HL-60 (cell line): Measurements from ENCODE around the gene STRN3.

Experiments used
- DNase-seq, 2 experiments: peaks; one replicate each; pipeline ENCODE4 v3.0.0-alpha.2; 2010 to 2020; ENCODE audit warnings: low read depth in 1 of 2, low spot score in 1 of 2
- H3K27ac ChIP-seq: fragments of 250-450 bp; sonication (Bioruptor Pico); replicated peaks from 2 replicates; pipeline ENCODE4 v1.5.1; 2020; ENCODE audit warnings: mild to moderate bottlenecking, moderate library complexity
- H3K27me3 ChIP-seq: fragments of 250-450 bp; sonication (Bioruptor Pico); 2 replicates; pipeline ENCODE4 v1.5.1; 2021; ENCODE audit warnings: mild to moderate bottlenecking, moderate library complexity; ENCODE audit not compliant: insufficient read depth, poor library complexity, severe bottlenecking
- H3K4me3 ChIP-seq: replicated peaks from 2 replicates; pipeline ENCODE4 v1.5.1; 2011; ENCODE audit warnings: mild to moderate bottlenecking, control low read depth, low read length; ENCODE audit not compliant: insufficient read depth
- GABPA ChIP-seq: IDR thresholded peaks from 2 replicates; pipeline ENCODE4 v1.6.1; 2012; ENCODE audit warnings: low read depth
- POLR2AphosphoS5 ChIP-seq: IDR thresholded peaks from 2 replicates; pipeline ENCODE4 v1.6.1; 2012; ENCODE audit warnings: low read depth
- SPI1 ChIP-seq: IDR thresholded peaks from 2 replicates; pipeline ENCODE4 v1.6.1; 2012; ENCODE audit warnings: low read depth, mild to moderate bottlenecking, borderline replicate concordance
- TF ChIP-seq, protein P1 (sequence below): IDR thresholded peaks from 2 replicates; pipeline ENCODE4 v1.6.1; 2012; ENCODE audit warnings: low read depth; ENCODE audit not compliant: insufficient replicate concordance
- TF ChIP-seq, protein P2 (sequence below): IDR thresholded peaks from one replicate; pipeline ENCODE4 v1.5.1; 2011; ENCODE audit warnings: low read length, control low read depth, inconsistent platforms; ENCODE audit not compliant: insufficient read depth

The STRN3 gene

DNA sequence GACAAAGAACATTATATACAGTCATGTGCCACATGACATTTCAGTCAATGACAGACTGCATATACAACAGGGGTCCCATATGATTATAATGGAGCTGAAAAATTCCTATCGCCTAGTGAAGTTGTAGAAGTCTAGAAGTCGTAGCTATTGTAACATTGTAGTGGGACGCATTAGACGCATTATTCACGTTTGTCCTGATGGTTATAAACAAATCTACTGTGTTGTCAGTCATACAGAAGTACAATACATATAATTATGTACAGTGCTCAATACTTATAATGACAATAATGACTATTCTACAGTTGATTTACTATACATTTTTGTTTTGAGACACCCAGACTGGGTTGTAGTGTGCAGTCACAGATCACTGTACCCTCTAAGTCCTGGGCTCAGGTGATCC lies 64.8 kb downstream of the STRN3 start:
- H3K27me3 ChIP-seq = no peaks in the 10 kb centered on the region
- H3K4me3 ChIP-seq = no peak overlapping the region
- no peak overlapping the region for H3K27ac ChIP-seq
- DNase-seq = no peak
- TF ChIP-seq GABPA = no peak
- TF ChIP-seq SPI1 = no peak
- TF ChIP-seq POLR2AphosphoS5 = no peak
- TF ChIP-seq, protein P1, sequence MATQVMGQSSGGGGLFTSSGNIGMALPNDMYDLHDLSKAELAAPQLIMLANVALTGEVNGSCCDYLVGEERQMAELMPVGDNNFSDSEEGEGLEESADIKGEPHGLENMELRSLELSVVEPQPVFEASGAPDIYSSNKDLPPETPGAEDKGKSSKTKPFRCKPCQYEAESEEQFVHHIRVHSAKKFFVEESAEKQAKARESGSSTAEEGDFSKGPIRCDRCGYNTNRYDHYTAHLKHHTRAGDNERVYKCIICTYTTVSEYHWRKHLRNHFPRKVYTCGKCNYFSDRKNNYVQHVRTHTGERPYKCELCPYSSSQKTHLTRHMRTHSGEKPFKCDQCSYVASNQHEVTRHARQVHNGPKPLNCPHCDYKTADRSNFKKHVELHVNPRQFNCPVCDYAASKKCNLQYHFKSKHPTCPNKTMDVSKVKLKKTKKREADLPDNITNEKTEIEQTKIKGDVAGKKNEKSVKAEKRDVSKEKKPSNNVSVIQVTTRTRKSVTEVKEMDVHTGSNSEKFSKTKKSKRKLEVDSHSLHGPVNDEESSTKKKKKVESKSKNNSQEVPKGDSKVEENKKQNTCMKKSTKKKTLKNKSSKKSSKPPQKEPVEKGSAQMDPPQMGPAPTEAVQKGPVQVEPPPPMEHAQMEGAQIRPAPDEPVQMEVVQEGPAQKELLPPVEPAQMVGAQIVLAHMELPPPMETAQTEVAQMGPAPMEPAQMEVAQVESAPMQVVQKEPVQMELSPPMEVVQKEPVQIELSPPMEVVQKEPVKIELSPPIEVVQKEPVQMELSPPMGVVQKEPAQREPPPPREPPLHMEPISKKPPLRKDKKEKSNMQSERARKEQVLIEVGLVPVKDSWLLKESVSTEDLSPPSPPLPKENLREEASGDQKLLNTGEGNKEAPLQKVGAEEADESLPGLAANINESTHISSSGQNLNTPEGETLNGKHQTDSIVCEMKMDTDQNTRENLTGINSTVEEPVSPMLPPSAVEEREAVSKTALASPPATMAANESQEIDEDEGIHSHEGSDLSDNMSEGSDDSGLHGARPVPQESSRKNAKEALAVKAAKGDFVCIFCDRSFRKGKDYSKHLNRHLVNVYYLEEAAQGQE = no peak
- TF ChIP-seq, protein P2, sequence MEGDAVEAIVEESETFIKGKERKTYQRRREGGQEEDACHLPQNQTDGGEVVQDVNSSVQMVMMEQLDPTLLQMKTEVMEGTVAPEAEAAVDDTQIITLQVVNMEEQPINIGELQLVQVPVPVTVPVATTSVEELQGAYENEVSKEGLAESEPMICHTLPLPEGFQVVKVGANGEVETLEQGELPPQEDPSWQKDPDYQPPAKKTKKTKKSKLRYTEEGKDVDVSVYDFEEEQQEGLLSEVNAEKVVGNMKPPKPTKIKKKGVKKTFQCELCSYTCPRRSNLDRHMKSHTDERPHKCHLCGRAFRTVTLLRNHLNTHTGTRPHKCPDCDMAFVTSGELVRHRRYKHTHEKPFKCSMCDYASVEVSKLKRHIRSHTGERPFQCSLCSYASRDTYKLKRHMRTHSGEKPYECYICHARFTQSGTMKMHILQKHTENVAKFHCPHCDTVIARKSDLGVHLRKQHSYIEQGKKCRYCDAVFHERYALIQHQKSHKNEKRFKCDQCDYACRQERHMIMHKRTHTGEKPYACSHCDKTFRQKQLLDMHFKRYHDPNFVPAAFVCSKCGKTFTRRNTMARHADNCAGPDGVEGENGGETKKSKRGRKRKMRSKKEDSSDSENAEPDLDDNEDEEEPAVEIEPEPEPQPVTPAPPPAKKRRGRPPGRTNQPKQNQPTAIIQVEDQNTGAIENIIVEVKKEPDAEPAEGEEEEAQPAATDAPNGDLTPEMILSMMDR = no peak

DNA sequence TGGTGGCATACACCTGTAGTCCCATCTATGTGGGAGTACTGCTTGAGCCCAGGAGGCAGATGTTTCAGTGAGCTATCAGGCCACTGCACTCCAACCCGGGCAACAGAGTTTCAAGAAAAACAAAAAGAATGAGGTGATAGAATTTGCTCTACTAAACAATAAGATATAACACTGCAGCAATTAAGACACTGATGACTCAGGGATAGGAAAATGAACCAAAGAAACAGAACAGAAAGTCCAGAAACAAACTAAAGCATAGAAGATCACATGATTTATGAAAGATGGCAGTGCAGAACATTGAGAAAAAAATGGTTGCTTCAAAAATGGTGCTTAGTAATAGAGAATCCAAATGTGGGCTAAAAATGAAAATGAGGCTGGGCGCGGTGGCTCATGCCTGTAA lies 66.0 kb downstream of the STRN3 start:
- no peak for DNase-seq
- Histone ChIP-seq H3K27ac (no peak overlapping the region), H3K4me3 (no peak overlapping the region), H3K27me3 (no peaks in the 10 kb centered on the region)
- TF ChIP-seq, protein P2 = no peak
- TF ChIP-seq GABPA = no peak

DNA sequence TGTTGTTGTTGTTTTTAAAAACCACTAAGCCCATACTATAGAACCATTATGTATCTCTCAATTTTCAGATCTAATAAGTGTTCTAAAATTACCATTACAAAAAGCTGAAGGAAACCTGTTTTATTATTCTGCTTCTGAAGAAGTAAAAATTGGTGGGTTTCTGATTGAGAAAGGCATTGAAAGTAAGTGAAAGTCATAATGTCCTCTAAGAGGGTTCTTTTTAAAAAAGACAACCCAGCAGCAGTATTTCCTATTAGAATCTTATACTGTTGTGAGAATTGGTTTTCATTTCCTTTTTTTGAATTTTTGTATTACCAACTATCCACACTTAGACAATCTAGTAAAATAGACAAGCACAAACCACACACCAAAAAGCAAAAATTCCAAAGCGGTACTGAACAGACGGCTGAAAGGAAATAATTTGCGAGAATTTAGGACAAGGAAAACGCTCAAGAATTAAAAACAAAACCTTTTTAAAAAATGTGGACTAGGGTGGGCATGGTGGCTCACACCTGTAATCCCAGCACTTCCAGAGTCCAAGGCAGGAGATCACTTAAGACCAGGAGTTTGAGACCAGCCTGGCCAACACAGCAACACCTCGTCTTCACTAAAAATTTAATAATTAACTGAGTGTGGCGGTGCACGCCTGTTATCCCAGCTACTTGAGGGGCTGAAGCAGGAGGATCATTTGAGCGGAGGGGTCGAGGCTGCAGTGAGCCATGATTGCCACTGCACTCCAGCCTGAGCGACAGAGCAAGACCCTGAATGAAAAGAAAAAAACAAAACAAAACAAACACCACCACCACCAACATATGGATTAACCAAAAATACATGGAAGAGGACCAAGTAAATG lies 67.4 kb downstream of the STRN3 start:
- no peak overlapping the region for H3K27ac ChIP-seq
- no peak overlapping the region for H3K4me3 ChIP-seq
- no peak for TF ChIP-seq POLR2AphosphoS5
- no peak for TF ChIP-seq GABPA
- TF ChIP-seq SPI1 = no peak
- TF ChIP-seq, protein P2 = no peak
- TF ChIP-seq, protein P1 = no peak
- no peaks in the 10 kb centered on the region for H3K27me3 ChIP-seq
- no peak for DNase-seq
